Activated naive CD4-positive, alpha-beta T cell treated with Interleukin-2 at 50 U/mL for 16 hours (primary cell): Measurements from ENCODE around the gene TAF9B.
A peak's percentile ranks its signal among the peaks of the same experiment; 100 is the strongest.
"Not testable (repeated sequence)": the region's sequence is repeated elsewhere in the genome, so short reads cannot be mapped to it uniquely, and the experiment has no call there.

Experiments used
- DNase-seq: peaks from one replicate; pipeline ENCODE4 v3.0.0-alpha.2; 2020

Gene TAF9B

DNA sequence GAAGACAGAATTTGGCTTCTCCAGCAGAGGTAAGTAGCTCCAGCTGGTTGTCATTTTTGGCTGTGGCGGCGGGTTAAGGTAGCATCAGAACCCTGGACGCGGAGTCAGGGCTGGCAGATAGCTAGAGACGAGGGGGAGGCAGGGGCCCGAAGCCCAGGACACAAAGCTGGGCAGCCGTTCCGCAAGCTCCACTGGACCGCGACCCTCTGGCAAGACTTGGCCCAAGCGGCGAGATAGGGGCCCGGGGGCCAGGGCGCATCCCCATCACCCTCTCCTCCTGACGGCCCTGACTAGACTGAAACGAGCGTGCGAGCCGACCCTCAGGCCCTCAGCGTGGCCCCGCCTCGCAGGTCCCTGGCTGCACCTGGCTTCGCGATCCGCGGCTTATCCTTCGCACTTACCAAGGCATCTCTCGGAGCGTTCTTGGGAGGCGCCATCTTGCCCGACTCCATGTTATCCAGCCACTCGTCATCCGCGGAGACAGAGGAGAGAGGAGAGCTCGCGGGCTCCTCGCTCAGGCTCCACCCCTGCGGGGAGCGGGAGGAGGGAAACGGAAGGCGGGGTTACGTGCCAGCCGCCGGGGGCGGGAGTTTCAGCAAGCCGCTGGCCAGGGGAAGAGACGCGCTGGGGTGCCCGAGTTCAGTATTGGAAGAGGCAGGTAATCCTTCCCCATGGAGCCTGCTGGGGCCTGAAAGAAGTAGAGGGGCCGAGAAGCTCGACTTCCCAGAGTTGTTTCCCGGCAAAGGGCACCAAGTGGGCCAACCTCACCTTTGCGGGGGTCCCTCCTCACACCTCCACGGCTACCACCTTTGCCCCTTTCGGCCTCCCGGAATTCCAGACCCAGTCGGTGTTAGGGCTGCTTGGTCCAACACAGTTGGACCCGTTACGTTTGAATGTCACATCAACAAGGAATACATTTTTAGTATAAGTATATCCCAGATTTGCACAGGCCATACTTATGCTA lies at the start of gene TAF9B:
TAF9B (minus strand) TSS at position 491 of the 964 bp plus-strand sequence; CDS start at position 452, 39 bp downstream.
- DNase-seq, result peak; percentile 86

DNA sequence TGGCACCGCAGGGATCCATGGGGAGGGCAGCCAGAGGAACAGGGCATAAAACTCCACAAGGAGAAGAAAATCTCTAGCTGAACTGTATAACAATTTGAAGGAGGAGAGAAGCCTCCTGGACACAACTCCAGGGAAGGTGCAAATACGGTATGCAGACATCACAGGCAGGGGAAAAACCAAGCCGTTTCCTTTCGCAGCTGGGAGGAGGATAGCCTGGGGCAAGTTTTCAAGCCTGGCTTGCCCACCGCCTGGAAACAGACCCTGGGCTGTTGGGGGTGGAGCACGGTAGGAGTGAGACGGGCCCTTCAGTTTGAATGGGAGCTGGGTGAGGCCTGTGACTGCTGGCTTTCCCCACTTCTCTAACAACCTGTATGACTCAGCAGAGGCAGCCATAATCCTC lies 43.4 kb upstream of the TAF9B start:
- DNase-seq, result no peak

DNA sequence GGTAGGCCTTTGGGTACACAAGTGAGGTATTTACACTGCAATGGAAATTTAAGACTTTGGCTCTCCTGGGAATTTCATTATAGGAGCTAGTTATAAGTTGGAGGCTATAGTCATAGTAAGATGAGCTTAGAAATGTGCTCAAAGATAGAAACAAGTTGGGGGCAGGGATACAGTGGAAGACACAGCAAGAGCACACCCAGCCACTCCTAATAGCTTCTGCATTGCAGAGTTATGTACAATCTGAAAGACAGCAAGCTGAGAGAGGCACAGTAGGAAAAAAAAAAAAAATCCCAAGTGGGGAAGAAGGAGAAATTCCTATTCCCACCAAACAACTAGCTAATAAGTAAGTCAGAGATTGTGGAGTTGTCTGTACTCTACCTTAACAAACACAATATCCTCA lies 41.9 kb upstream of the TAF9B start:
- DNase-seq, result no peak

DNA sequence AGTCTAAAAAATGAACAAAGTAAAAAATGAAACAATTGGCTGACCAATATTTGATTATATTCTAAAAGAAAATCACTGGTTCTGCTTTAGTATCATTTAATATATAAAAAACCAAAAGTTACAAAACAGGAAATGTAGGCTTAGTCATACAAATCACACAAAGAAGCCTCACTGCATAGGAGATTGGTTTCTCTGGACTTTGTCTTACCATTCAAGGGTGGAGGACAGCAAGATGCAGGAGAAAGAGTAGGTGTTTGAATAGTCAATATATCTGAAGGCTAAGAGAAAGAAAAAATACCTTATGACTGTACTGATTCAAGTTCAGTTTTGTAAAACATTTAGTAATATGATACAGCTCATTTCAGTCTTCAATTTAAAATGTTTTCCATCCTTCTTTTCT lies 28.6 kb upstream of the TAF9B start:
- DNase-seq, result no peak

GRCh38 chrX:78165425-78165824 lies 26.0 kb upstream of the TAF9B start:
- no peak for DNase-seq

DNA sequence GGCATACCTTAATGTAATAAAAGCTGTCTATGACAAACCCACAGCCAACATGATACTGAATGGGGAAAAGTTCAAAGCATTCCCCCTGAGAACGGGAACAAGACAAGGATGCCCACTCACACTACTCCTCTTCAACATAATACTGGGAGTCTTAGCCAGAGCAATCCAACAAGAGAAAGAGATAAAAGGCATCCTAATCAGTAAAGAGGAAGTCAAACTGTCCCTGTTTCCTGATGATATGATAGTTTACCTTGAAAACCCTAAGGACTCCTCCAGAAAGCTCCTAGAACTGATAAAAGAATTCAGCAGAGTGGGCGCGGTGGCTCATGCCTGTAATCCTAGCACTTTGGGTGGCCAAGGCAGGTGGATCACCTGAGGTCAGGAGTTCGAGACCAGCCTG lies 23.7 kb upstream of the TAF9B start:
- not testable (repeated sequence) for DNase-seq

DNA sequence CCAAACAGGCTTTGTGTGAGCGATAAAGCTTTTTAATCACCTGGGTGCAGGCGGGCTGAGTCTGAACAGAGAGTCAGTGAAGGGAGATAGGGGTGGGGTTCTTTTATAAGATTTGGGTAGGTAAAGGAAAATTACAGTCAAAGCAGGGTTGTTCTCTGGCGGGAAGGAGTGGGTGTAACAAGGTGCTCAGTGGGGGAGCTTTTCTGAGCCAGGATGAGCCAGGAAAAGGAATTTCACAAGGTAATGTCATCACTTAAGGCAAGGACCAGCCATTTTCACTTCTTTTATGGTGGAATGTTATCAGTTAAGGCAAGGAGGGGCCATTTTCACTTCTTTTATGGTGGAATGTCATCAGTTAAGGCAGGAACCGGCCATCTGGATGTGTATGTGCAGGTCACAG lies 21.3 kb upstream of the TAF9B start:
- not testable (repeated sequence) for DNase-seq

- DNase-seq, result not testable (repeated sequence)
Observed at GRCh38 chrX:78157846-78158245, 18.4 kb upstream of the TAF9B start.

DNA sequence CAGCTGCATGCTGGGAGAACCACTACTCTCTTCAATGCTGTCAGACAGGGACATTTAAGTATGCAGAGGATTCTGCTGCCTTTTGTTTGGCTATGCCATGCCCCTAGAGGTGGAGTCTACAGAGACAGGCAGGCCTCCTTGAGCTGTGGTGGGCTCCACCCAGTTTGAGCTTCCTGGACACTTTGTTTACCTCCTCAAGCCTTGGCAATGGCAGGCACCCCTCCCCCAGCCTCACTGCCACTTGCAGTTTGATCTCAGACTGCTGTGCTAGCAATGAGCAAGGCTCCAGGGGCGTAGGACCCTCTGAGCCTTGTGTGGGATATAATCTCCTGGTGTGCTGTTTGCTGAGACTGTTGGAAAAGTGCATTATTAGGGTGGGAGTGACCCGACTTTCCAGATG lies 17.9 kb upstream of the TAF9B start:
- DNase-seq, result not testable (repeated sequence)

DNA sequence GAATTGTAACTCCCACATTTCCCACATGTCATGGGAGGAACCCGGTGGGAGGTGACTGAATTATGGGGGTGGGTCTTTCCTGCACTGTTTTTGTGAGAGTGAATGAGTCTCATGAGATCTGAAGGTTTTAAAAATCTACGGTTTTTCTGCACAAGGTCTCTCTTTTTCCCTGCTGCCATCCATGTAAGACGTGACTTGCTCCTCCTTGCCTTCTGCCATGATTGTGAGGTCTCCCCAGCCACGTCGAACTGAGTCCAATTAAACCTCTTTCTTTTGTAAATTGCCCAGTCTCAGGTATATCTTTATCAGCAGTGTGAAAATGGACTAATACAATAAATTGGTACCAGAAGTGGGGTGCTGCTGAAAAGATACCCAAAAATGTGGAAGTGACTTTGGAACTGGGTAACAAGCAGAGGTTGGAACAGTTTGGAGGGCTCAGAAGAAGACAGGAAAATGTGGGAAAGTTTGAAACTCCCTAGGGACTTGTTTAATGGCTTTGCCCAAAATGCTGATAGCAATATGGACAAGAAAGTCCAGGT lies 7.6 kb upstream of the TAF9B start:
- DNase-seq, result not testable (repeated sequence)

GRCh38 chrX:78140206-78140605 lies 756 bp upstream of the TAF9B start:
- DNase-seq, result no peak

GRCh38 chrX:78133238-78133960 lies 6.1 kb downstream of the TAF9B start:
- no peak for DNase-seq

- no peak for DNase-seq
Observed at GRCh38 chrX:78131117-78131516, 8.3 kb downstream of the TAF9B start.

- DNase-seq, result no peak
Observed at GRCh38 chrX:78130396-78130795, 9.1 kb downstream of the TAF9B start.

DNA sequence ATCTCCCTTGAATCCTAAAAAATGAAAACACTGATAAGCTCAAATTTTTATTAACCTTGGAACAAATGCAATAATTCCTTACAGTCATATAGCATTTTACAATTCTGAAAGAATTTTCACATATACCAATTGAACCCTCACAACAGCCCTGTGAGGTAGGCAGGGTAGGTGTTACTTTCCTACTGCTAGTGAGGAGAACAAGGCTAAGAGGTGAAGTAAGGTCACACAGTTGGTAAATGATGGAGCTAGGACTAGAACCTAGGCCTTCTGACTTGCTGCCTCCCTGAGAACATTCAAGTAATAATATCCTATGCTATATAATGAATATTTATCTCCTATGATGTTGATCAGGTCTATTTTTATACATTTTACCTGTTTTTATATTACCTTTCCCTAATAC lies 9.7 kb downstream of the TAF9B start:
- no peak for DNase-seq

- DNase-seq, result not testable (repeated sequence)
Observed at GRCh38 chrX:78125781-78126180, 13.7 kb downstream of the TAF9B start.

GRCh38 chrX:78125148-78125547 lies 14.3 kb downstream of the TAF9B start:
- no peak for DNase-seq

- DNase-seq, result no peak
Observed at GRCh38 chrX:78124307-78124706, 15.1 kb downstream of the TAF9B start.

- DNase-seq, result peak; percentile 47
Observed at GRCh38 chrX:78123190-78123589, 16.3 kb downstream of the TAF9B start.

DNA sequence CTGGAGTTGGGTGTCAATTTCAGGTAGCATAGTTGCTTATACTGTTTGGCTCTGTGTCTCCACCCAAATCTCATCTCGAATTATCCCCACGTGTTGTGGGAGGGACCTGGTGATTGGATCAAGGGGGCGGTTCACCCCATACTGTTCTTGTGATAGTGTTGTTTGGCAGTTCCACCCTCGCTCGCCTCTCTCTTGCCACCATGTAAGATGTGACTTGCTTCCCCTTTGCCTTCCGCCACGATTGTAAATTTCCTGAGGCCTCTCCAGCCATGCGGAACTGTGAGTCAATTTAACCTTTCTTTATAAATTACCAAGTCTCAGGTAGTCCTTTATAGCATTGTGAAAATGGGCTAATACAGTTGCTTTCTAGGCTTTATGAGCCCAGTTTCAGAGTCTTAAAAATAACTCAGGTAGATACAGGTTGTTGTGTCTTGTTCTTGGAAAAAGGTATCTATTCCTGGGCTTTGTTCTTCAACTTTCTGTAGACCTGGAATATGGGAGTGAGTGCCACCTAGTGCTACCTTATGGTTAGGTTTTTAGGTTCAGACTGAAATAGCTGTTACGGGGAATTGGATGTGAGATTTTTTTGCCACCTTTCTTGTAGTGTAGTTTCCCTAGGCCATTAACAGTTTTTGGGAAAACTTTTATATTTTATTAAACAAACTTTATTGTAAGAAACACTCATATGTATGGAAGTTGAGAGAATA lies 19.8 kb downstream of the TAF9B start:
- no peak for DNase-seq

- no peak for DNase-seq
Observed at GRCh38 chrX:78118628-78119027, 20.8 kb downstream of the TAF9B start.

- DNase-seq, result no peak
Observed at GRCh38 chrX:78116766-78117165, 22.7 kb downstream of the TAF9B start.

DNA sequence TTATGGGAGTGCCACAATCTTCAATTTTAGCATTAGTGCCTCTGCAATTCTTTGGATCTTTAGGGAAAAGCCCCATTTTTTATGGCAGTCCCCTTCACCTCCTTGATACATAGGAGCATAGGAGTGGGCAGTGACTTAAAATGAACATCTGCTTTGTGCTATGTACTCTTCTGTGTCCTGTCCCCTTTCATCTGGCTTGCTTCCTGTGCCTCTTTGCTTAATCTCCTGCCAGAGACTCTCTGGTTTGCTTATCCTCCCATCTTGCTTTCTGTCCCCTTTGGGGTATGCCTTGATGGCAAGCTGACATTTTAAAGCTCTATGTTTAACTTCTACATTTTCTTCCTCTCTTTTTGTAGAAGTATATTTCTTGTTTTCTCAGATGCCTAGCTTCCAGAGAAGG lies 23.1 kb downstream of the TAF9B start:
- no peak for DNase-seq
